CD4-positive, alpha-beta T cell (primary cell): ENCODE results near the gene ZNF813. TPM values are rescaled to one million over a fixed set of nuclear protein-coding genes. Genes with fewer than 3 reads are reported as not detected.

ENCODE experiments used
- ATAC-seq: fragments of 200-7000 bp; cut with Tn5 transposase; one replicate; pipeline ENCODE4 v1.10.0; 2022; ENCODE audit warnings: mild to moderate bottlenecking; ENCODE audit not compliant: poor library complexity
- CTCF ChIA-PET: fragments of 350-600 bp; sonication (Branson Sonifier 250); formaldehyde crosslinking; loops from one replicate; lab custom pipeline; 2021; ENCODE audit warnings: antibody characterized with exemption, inconsistent platforms; lab: Charles Lee
- POLR2A ChIA-PET: fragments of 350-600 bp; sonication (Branson Sonifier 250); formaldehyde crosslinking; loops from one replicate; lab custom pipeline; 2021; ENCODE audit warnings: antibody characterized with exemption, inconsistent platforms; lab: Charles Lee
- DNase-seq, 14 experiments: peaks; one replicate each; pipeline ENCODE4 v3.0.0-alpha.2; 2013 to 2020; ENCODE audit warnings: mixed read lengths in 2 of 14
- H3K27ac ChIP-seq, 2 donors: one replicate each; pipeline versions ENCODE4 v1.5.1 to v1.7.0; 2013; ENCODE audit warnings: low read length in 2 of 2, low read depth in 1 of 2, mild to moderate bottlenecking in 1 of 2
- H3K27me3 ChIP-seq, 2 experiments: 1 replicate in 1 of 2; 2 replicates in 1 of 2; pipeline versions ENCODE4 v1.6.1 to v1.7.0; 2013; ENCODE audit warnings: low read length in 2 of 2, control low read depth in 1 of 2, mild to moderate bottlenecking in 1 of 2, moderate library complexity in 1 of 2; ENCODE audit not compliant: insufficient read depth in 2 of 2, control insufficient read depth in 1 of 2
- H3K36me3 ChIP-seq: one replicate; pipeline ENCODE4 v1.6.1; 2013; ENCODE audit warnings: low read length, control low read depth; ENCODE audit not compliant: insufficient read depth
- H3K4me1 ChIP-seq: one replicate; pipeline ENCODE4 v1.6.1; 2013; ENCODE audit warnings: low read length, control low read depth; ENCODE audit not compliant: insufficient read depth
- H3K4me3 ChIP-seq: one replicate; pipeline ENCODE4 v1.5.1; 2013; ENCODE audit warnings: mild to moderate bottlenecking, low read length, moderate library complexity
- H3K9me3 ChIP-seq, 2 experiments: 1 replicate in 1 of 2; 2 replicates in 1 of 2; pipeline versions ENCODE4 v1.6.1 to v1.7.0; 2013; ENCODE audit warnings: low read length in 2 of 2, mild to moderate bottlenecking in 2 of 2, control low read depth in 1 of 2, moderate library complexity in 1 of 2; ENCODE audit not compliant: control insufficient read depth in 1 of 2, insufficient read depth in 1 of 2
- H3K27ac Mint-ChIP-seq: one replicate; pipeline ENCODE4 v1.8.0; 2020; ENCODE audit warnings: mixed read lengths
- H3K27me3 Mint-ChIP-seq: one replicate; pipeline ENCODE4 v1.8.0; 2021; ENCODE audit warnings: mixed read lengths
- H3K36me3 Mint-ChIP-seq: one replicate; pipeline ENCODE4 v1.8.0; 2021; ENCODE audit warnings: low read depth, mixed read lengths
- H3K4me1 Mint-ChIP-seq: one replicate; pipeline ENCODE4 v1.8.0; 2021; ENCODE audit warnings: low read depth, mixed read lengths
- H3K4me3 Mint-ChIP-seq: one replicate; pipeline ENCODE4 v1.8.0; 2020; ENCODE audit warnings: mild to moderate bottlenecking, mixed read lengths
- H3K9me3 Mint-ChIP-seq: one replicate; pipeline ENCODE4 v1.8.0; 2020; ENCODE audit warnings: mixed read lengths
- CTCF ChIP-seq: fragments of 200-600 bp; IDR thresholded peaks from one replicate; pipeline ENCODE4 v1.8.0; 2022; ENCODE audit warnings: antibody characterized with exemption, mild to moderate bottlenecking
- intact Hi-C, 2 experiments: fragments of 100-400 bp; cut with DNase I in 1 of 2; cut with micrococcal nuclease in 1 of 2; formaldehyde crosslinking; loops; one replicate each; pipeline versions ENCODE4 v1.15.1 to v1.9.0; 2023 to 2025; cut with DNase I, micrococcal nuclease
- total RNA-seq, 174 experiments: library from RNA in 2 of 174; stranded (reverse) in 2 of 174; gene quantifications; one replicate each; pipeline ENCODE4 v1.2.3 and lab custom pipeline; 2021 to 2026

The ZNF813 gene
- total RNA-seq, 2 experiments from 2014 or later, result 2.0 to 2.7 TPM

- no peak for DNase-seq
- CTCF ChIA-PET, result no interaction called here
- no peaks in the 10 kb centered on the region for H3K27me3 Mint-ChIP-seq
- H3K4me1 Mint-ChIP-seq, result no peaks in the 10 kb centered on the region
- TF ChIP-seq CTCF, result no peak
- no peaks in the 10 kb centered on the region for H3K27me3 ChIP-seq
- POLR2A ChIA-PET, result no interaction called here
- no peak overlapping the region for H3K27ac Mint-ChIP-seq
- no peak overlapping the region for H3K4me3 Mint-ChIP-seq
- H3K36me3 ChIP-seq, result no peaks in the 10 kb centered on the region
- no peaks in the 10 kb centered on the region for H3K4me1 ChIP-seq
- H3K9me3 Mint-ChIP-seq, result no peaks in the 10 kb centered on the region
- no peak overlapping the region for H3K27ac ChIP-seq
- no peak overlapping the region for H3K4me3 ChIP-seq
- ATAC-seq, result no peak
- intact Hi-C loops, result no loop called here
- H3K36me3 Mint-ChIP-seq, result peaks cover 70% of the 10 kb centered on the region
- peaks cover 0 to 14% of the 10 kb centered on the region in 2 experiments for H3K9me3 ChIP-seq
Observed at GRCh38 chr19:53531457-53531856, 63.9 kb downstream of the ZNF813 start.

- CTCF ChIA-PET, result no interaction called here
- peaks cover 4% of the 10 kb centered on the region for H3K4me1 ChIP-seq
- H3K27me3 Mint-ChIP-seq, result no peaks in the 10 kb centered on the region
Observed at GRCh38 chr19:53532362-53532761, 64.8 kb downstream of the ZNF813 start.

GRCh38 chr19:53536225-53536548, 68.7 kb downstream of the ZNF813 start:
- no peaks in the 10 kb centered on the region for H3K27me3 ChIP-seq
- POLR2A ChIA-PET, result interaction anchor here (0.8 kb wide), 1 partner anchor 16 kb away, joined by 4 read pairs; no protein-coding TSS in a partner anchor
- CTCF ChIA-PET, result no interaction called here
- peaks cover 9% of the 10 kb centered on the region for H3K27me3 Mint-ChIP-seq
- intact Hi-C loops, result loop anchor here (2.0 to 5.0 kb wide), 2 partner anchors 15 to 656 kb away; partner anchors contain the start of gene TSEN34 (in 1 of the 2)
- peak overlapping the region; percentile 51 for H3K4me3 Mint-ChIP-seq
- H3K4me1 Mint-ChIP-seq, result peaks cover 35% of the 10 kb centered on the region
- H3K36me3 ChIP-seq, result peaks cover 15% of the 10 kb centered on the region
- peaks cover 21% of the 10 kb centered on the region for H3K4me1 ChIP-seq
- no peaks in the 10 kb centered on the region for H3K9me3 Mint-ChIP-seq
- H3K4me3 ChIP-seq, result no peak overlapping the region
- DNase-seq, result no peak
- no peak for TF ChIP-seq CTCF
- peaks cover 0 to 28% of the 10 kb centered on the region in 2 experiments for H3K9me3 ChIP-seq
- ATAC-seq, result no peak
- H3K27ac Mint-ChIP-seq, result peak overlapping the region; percentile 98
- no peak overlapping the region for H3K27ac ChIP-seq
- peaks cover 74% of the 10 kb centered on the region for H3K36me3 Mint-ChIP-seq

More at GRCh38 chr19:53532362-53532761, 64.8 kb downstream of the ZNF813 start:
- Mint-ChIP-seq H3K9me3 (no peaks in the 10 kb centered on the region), H3K4me1 (peaks cover 6% of the 10 kb centered on the region), H3K27ac (no peak overlapping the region), H3K36me3 (peaks cover 71% of the 10 kb centered on the region), H3K4me3 (no peak overlapping the region)
- POLR2A ChIA-PET, result no interaction called here
- intact Hi-C loops, result no loop called here
- DNase-seq, result no peak
- H3K4me3 ChIP-seq, result no peak overlapping the region
- H3K9me3 ChIP-seq, result peaks cover 0 to 16% of the 10 kb centered on the region in 2 experiments
- no peaks in the 10 kb centered on the region for H3K36me3 ChIP-seq
- no peak for ATAC-seq
- no peak overlapping the region for H3K27ac ChIP-seq
- no peaks in the 10 kb centered on the region for H3K27me3 ChIP-seq
- no peak for TF ChIP-seq CTCF
